T-helper 17 cell (primary cell): ENCODE data around the gene PLD3. TPM values are rescaled to one million over a fixed set of nuclear protein-coding genes. Genes with fewer than 3 reads are reported as not detected.

Experiments
- ATAC-seq: fragments of 150-1000 bp; cut with Tn5 transposase; 2 replicates; pipeline ENCODE4 v1.10.0; 2021; ENCODE audit warnings: mild to moderate bottlenecking, moderate library complexity
- DNase-seq, 3 donors: peaks; one replicate each; pipeline versions ENCODE4 v3.0.0 to v3.0.0-alpha.2; 2020 to 2021
- H3K9me3 ChIP-seq: one replicate; pipeline ENCODE4 v1.7.0; 2013; ENCODE audit warnings: low read length, mild to moderate bottlenecking; ENCODE audit not compliant: control insufficient read depth, poor library complexity, severe bottlenecking
- H3K27ac Mint-ChIP-seq: one replicate; pipeline ENCODE4 v1.8.0; 2022; ENCODE audit warnings: mild to moderate bottlenecking, moderate library complexity, mixed read lengths
- H3K27me3 Mint-ChIP-seq: one replicate; pipeline ENCODE4 v1.8.0; 2022; ENCODE audit warnings: mixed read lengths
- H3K36me3 Mint-ChIP-seq: one replicate; pipeline ENCODE4 v1.8.0; 2022; ENCODE audit warnings: low read depth, mixed read lengths
- H3K4me1 Mint-ChIP-seq: one replicate; pipeline ENCODE4 v1.8.0; 2022; ENCODE audit warnings: mild to moderate bottlenecking, mixed read lengths
- H3K4me3 Mint-ChIP-seq: one replicate; pipeline ENCODE4 v1.8.0; 2022; ENCODE audit warnings: mild to moderate bottlenecking, moderate library complexity, mixed read lengths
- total RNA-seq, 4 donors: library from RNA in 2 of 4; stranded (reverse) in 2 of 4; gene quantifications; one replicate each; pipeline ENCODE4 v1.2.3 and lab custom pipeline; 2022 to 2026

The PLD3 gene
- total RNA-seq, 2 donors from 2014 or later, result 75.4 to 77.1 TPM

GRCh38 chr19:40420766-40421765 is 72.6 kb downstream of the PLD3 start:
- H3K9me3 ChIP-seq, result no peaks in the 10 kb centered on the region
- peaks cover 5% of the 10 kb centered on the region for H3K36me3 Mint-ChIP-seq
- peaks cover 27% of the 10 kb centered on the region for H3K4me1 Mint-ChIP-seq
- ATAC-seq (peak; percentile 51), DNase-seq (peak; percentile 64 to 67 (median 64))
- peak overlapping the region; percentile 90 for H3K27ac Mint-ChIP-seq
- peak overlapping the region; percentile 88 for H3K4me3 Mint-ChIP-seq
- H3K27me3 Mint-ChIP-seq, result no peaks in the 10 kb centered on the region

DNA sequence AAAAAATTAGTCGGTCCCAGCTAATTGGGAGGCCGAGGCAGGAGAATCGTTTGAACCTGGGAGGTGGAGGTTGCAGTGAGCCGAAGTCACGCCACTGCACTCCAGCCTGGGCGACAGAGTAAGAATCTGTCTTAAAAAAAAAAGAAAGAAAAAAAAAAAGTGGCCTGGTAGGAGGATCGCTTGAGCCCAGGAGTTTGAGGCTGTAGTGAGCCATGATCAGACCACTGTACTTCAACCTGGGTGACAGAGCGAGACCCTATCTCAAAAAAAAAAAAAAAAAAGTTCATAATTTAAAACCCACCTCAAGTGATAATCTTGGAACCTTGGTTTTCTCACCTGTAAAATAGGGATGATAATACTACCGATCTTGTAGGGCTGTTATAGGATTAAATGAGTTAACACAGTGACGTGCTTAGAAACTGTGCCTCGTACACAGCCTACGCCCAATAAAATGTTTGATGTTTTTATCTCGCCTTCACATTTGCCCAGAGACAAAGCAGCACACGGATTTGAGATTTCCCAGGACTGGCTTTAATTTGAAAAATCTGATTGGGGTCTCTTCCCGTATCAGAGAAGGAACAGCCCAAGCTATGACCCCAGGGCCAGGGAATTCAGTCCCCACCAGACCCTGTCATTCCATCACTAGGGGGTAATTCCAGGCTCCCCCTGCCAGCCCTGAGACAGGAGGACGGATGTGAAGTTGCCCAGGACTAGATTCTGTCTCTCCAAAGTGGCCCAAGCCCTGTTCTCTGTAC is 73.7 kb downstream of the PLD3 start:
- no peak for DNase-seq
- H3K27me3 Mint-ChIP-seq, result no peaks in the 10 kb centered on the region
- peak overlapping the region; percentile 19 for H3K4me3 Mint-ChIP-seq
- H3K4me1 Mint-ChIP-seq, result peaks cover 22% of the 10 kb centered on the region
- ATAC-seq, result no peak
- H3K27ac Mint-ChIP-seq, result peak overlapping the region; percentile 90
- H3K36me3 Mint-ChIP-seq, result peaks cover 2% of the 10 kb centered on the region
- no peaks in the 10 kb centered on the region for H3K9me3 ChIP-seq

GRCh38 chr19:40422748-40423566 is 74.5 kb downstream of the PLD3 start:
- Mint-ChIP-seq H3K36me3 (peaks cover 2% of the 10 kb centered on the region), H3K27ac (peak overlapping the region; percentile 90), H3K4me3 (no peak overlapping the region), H3K4me1 (peaks cover 16% of the 10 kb centered on the region), H3K27me3 (no peaks in the 10 kb centered on the region)
- H3K9me3 ChIP-seq, result no peaks in the 10 kb centered on the region
- ATAC-seq, result no peak
- no peak for DNase-seq

DNA sequence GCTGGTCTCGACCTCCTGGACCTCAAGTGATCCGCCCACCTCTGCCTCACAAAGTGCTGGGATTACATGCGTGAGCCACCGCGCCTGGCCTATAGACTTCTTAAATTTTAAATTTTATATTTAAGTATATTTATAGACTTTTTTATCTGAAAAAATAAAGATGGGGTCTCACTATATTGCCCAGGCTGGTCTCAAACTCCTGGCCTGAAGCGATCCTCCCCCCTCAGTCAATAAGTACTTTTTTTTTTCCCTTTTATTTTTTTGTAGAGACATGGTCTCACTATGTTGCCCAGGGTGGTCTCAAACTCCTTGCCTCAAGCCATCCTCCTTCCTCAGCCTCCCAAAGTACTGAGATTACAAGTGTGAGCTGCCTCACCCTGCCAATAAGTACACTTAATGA is 75.4 kb downstream of the PLD3 start:
- ATAC-seq, result no peak
- no peaks in the 10 kb centered on the region for H3K27me3 Mint-ChIP-seq

DNA sequence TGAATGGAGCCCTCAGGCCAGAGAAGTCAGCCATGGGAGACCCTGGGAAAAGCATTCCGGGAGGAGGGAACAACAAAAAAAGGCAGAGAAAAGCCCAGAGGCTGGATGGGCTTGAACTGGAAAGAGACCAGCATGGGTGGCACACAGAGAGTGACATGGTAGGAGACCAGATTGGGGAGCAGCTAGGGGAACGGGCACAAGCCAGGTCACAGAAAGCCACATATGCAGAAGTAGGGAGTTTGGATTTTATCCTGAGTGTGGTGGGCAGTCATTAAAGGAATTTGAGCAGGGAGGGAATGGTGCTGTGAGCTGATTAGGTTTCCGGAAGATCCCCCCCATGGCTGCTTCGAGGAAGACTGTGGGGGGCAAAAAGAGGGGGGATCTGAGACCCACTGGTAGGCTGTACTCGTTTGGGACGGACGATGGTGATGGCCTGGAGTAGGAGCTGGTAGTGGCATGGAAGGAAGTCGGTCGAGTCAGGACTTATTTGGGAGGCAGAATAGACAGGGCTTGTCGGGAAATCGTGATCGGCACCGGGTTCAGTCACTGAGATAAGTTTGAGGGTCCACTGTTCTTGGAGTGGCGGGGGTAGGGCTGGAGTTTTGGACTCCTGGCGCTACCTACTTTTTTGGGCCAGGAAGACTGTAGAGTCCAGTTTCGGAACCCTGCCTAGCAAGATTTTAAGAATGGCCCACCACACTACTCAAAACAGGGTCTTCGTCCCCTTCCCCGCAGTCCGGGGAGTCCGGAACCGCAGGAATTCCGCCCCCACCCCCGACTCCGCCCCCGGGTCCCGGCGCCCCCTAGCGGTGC is 76.3 kb downstream of the PLD3 start:
- Mint-ChIP-seq H3K36me3 (peaks cover 2% of the 10 kb centered on the region), H3K4me1 (peaks cover 8% of the 10 kb centered on the region), H3K27me3 (no peaks in the 10 kb centered on the region), H3K27ac (peak overlapping the region; percentile 98), H3K4me3 (peak overlapping the region; percentile 97)
- ATAC-seq (no peak), DNase-seq (no peak)
- no peaks in the 10 kb centered on the region for H3K9me3 ChIP-seq

More for the DNA sequence above, 75.4 kb downstream of the PLD3 start:
- Mint-ChIP-seq H3K36me3 (peaks cover 2% of the 10 kb centered on the region), H3K4me3 (no peak overlapping the region), H3K27ac (peak overlapping the region; percentile 98), H3K4me1 (peaks cover 11% of the 10 kb centered on the region)
- H3K9me3 ChIP-seq, result no peaks in the 10 kb centered on the region
- DNase-seq, result no peak

DNA sequence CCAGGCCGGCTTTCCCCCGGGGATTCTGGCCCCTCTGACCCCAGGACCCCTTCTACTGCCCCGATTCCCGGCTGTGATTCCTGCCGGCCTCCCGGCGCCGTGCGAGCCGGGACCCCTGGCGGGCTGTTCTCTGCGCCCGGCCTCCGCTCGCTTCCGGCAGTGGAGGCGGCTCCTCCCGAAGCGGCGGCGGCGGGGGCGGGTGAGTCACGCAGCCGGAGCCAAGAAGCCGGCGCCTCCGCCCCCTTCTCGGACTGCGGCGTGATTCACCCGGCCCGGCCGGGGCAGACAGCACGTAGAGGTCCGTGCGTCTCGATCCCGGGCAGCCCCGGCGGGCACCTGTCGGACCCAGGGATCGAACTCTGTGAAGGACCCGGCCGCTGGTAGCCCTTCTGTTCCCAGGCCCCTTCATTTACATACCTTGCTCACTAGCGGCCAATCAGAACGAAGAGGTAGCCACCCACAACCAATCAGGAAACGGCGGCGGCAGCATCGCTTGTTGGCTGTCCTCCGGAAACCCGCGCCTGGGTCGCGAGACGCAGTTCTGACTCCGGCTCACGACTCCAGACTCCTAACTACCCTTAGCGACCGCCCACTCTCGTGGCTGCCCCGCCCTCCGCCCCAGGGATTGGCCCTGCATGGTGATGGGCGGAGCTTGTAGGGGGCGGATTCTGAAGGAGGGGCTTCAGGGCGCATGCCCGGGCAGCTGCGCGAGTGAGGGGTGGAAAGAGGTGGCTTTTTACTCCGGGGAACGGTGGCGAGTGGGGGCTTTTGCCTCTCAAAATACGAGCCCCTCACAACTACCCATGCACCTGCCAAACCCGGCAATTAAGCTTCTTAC is 77.2 kb downstream of the PLD3 start, which contains the start of gene SERTAD1:
TSS of gene SERTAD1 (minus strand) at position 543 of the 838 bp plus-strand sequence. CDS start 2,446 bp downstream, outside the sequence.
- DNase-seq (peak; percentile 99 to 100 (median 100)), ATAC-seq (peak; percentile 92)
- no peaks in the 10 kb centered on the region for H3K9me3 ChIP-seq
- Mint-ChIP-seq H3K27me3 (no peaks in the 10 kb centered on the region), H3K27ac (peak within 1 kb of the TSS; percentile 98), H3K4me1 (peaks cover 8% of the 10 kb centered on the region), H3K36me3 (peaks cover 2% of the 10 kb centered on the region), H3K4me3 (peak within 1 kb of the TSS; percentile 97)

Other genes with a start within 250 kb of the PLD3 start
- gene MAP3K10, start 157.3 kb upstream of the PLD3 start, total RNA-seq, result 10 to 100 TPM; 20.7 to 28.5 TPM
- gene TTC9B, start 130.3 kb upstream of the PLD3 start, total RNA-seq, result not detected
- 1 to 10 TPM in 1 of 2 donors, under 1 TPM in 1; 0.77 to 1.5 TPM for gene CCNP, start 122.0 kb upstream of the PLD3 start, total RNA-seq
- 100 to 1,000 TPM; 168 to 187 TPM for gene AKT2, start 63.4 kb upstream of the PLD3 start, total RNA-seq
- 10 to 100 TPM in 1 of 2 donors, 1 to 10 TPM in 1; 9.5 to 11.9 TPM for gene C19orf47, start 298 bp upstream of the PLD3 start, total RNA-seq
- not detected for gene HIPK4, start 41.5 kb downstream of the PLD3 start, total RNA-seq
- gene PRX, start 64.7 kb downstream of the PLD3 start, total RNA-seq, result 1 to 10 TPM; 1.5 to 1.7 TPM
- gene SERTAD1, start 77.3 kb downstream of the PLD3 start, total RNA-seq, result 10 to 100 TPM; 18.1 to 19.4 TPM
- 10 to 100 TPM; 23.5 to 24.6 TPM for gene SERTAD3, start 95.6 kb downstream of the PLD3 start, total RNA-seq
- gene BLVRB, start 117.0 kb downstream of the PLD3 start, total RNA-seq, result 1 to 10 TPM; 7.4 to 9.9 TPM
- under 1 TPM; 0.21 to 0.25 TPM for gene SPTBN4, start 118.3 kb downstream of the PLD3 start, total RNA-seq
- 100 to 1,000 TPM; 124 to 141 TPM for gene SHKBP1, start 228.2 kb downstream of the PLD3 start, total RNA-seq